HG03565 (cell line): ENCODE results near the gene ISOC2.
"Not testable (repeated sequence)": the region's sequence is repeated elsewhere in the genome, so short reads cannot be mapped to it uniquely, and the experiment has no call there.

Experiments used
- ATAC-seq: cut with Tn5 transposase; IDR thresholded peaks from one replicate; pipeline ENCODE4 v1.9.1; 2021; ENCODE audit warnings: mild to moderate bottlenecking, moderate library complexity; ENCODE audit not compliant: unreplicated experiment

ISOC2 gene

GRCh38 chr19:55461259-55461973 is at the start of gene ISOC2:
TSS of gene ISOC2 (minus strand) at chr19:55461642. CDS start at chr19:55456486, 5,156 bp downstream.
- peak; percentile 93 for ATAC-seq

- ATAC-seq: no peak
Observed at GRCh38 chr19:55508120-55508519, 46.7 kb upstream of the ISOC2 start.

GRCh38 chr19:55504981-55505380 is 43.5 kb upstream of the ISOC2 start:
- no peak for ATAC-seq

GRCh38 chr19:55504252-55504603 is 42.8 kb upstream of the ISOC2 start:
- ATAC-seq: no peak

GRCh38 chr19:55503502-55504251 is 42.2 kb upstream of the ISOC2 start:
- peak; percentile 89 for ATAC-seq

- ATAC-seq: no peak
Observed at GRCh38 chr19:55503157-55503501, 41.7 kb upstream of the ISOC2 start.

- no peak for ATAC-seq
Observed at GRCh38 chr19:55502197-55502952, 40.9 kb upstream of the ISOC2 start.

GRCh38 chr19:55500368-55500952 is 39.0 kb upstream of the ISOC2 start:
- no peak for ATAC-seq

GRCh38 chr19:55498246-55498840 is 36.9 kb upstream of the ISOC2 start:
- no peak for ATAC-seq

GRCh38 chr19:55497763-55498162 is 36.3 kb upstream of the ISOC2 start:
- no peak for ATAC-seq

GRCh38 chr19:55496820-55497219 is 35.4 kb upstream of the ISOC2 start:
- not testable (repeated sequence) for ATAC-seq

- no peak for ATAC-seq
Observed at GRCh38 chr19:55495646-55496349, 34.4 kb upstream of the ISOC2 start.

- no peak for ATAC-seq
Observed at GRCh38 chr19:55494172-55494761, 32.8 kb upstream of the ISOC2 start.

GRCh38 chr19:55493645-55494171 is 32.3 kb upstream of the ISOC2 start:
- no peak for ATAC-seq

GRCh38 chr19:55493052-55493644 is 31.7 kb upstream of the ISOC2 start:
- no peak for ATAC-seq

GRCh38 chr19:55492362-55492944 is 31.0 kb upstream of the ISOC2 start:
- no peak for ATAC-seq

- ATAC-seq: no peak
Observed at GRCh38 chr19:55491546-55492360, 30.3 kb upstream of the ISOC2 start.
